Anterior cingulate cortex (tissue), 58 donors: ENCODE measurements around the gene AFG3L2.
A peak's percentile ranks its signal among the peaks of the same experiment; 100 is the strongest.
"Not testable (repeated sequence)": the region's sequence is repeated elsewhere in the genome, so short reads cannot be mapped to it uniquely, and the experiment has no call there.

Source experiments
- DNase-seq, 58 donors: peaks; one replicate each; lab custom pipeline; 2025; lab: John Stamatoyannopoulos, UW

The AFG3L2 gene

DNA sequence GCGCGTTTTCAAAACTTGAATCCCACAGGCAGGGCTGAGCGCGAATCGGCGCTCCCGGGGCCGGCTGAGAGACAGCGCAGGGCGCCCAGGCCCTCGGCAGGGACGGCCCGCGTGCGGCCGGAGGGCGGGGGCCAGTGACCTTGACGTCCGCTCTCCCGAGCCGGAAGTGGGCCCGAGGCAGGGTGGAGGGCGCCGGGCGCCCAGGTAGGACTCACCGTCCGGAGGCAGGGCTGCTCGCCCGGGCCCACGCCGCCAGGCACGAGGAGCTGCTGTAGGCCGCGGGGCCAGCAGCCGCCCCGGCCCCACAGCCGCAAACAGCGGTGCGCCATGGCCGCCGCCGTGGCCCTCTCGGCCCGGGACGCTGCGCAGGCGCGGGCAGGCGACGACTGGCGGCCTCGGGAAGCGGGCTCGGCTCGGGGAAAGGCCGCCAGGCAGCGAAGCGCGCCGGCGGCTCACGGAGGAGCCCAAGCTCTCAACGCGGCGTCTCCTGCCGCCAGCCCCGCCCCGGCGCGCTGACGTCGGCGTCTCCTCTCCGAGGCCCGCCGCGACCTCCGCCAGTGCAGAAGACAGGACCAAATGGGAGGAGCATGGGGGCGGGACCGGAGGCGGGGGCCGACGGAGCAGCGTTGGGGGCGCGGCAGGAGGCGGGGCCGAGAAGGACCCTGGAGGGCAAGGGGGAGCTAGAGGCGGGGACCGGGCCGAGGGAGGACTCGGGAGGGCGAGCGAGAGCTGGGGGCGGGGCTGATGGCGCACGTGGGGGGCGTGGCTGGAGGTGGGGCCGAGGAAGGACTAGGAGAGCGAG is at the start of gene AFG3L2:
TSS of gene AFG3L2 (minus strand) at position 474 of the 802 bp plus-strand sequence. CDS start at position 329, 145 bp downstream.
- DNase-seq = peak; percentile 50 to 100 (median 99)

GRCh38 chr18:12424252-12424651 is 47.2 kb upstream of the AFG3L2 start:
- DNase-seq = no peak

GRCh38 chr18:12423820-12424219 is 46.8 kb upstream of the AFG3L2 start:
- no peak for DNase-seq

- DNase-seq = no peak
Measured at GRCh38 chr18:12423393-12423792, 46.4 kb upstream of the AFG3L2 start.

DNA sequence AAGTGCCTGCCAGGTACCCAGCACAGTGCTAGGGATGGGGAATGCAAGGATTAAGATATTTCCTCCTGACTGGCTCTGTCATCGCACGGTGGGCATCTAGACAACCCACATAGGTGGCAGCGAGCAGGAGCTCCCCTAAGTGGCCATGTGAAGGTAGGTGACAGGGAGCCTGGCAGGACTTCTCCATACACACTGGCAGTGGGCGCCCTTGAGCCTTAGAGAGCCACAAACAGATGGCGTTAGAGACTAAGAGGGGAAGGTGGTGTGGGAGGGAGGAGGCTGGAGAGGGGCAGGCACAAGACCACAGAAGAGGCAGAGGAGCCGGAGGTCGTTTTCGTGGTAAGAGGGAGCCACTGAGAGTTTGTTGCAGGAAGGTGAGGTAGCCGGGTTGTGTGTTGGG is 45.9 kb upstream of the AFG3L2 start:
- DNase-seq = no peak

GRCh38 chr18:12421732-12422131 is 44.7 kb upstream of the AFG3L2 start:
- DNase-seq = no peak

DNA sequence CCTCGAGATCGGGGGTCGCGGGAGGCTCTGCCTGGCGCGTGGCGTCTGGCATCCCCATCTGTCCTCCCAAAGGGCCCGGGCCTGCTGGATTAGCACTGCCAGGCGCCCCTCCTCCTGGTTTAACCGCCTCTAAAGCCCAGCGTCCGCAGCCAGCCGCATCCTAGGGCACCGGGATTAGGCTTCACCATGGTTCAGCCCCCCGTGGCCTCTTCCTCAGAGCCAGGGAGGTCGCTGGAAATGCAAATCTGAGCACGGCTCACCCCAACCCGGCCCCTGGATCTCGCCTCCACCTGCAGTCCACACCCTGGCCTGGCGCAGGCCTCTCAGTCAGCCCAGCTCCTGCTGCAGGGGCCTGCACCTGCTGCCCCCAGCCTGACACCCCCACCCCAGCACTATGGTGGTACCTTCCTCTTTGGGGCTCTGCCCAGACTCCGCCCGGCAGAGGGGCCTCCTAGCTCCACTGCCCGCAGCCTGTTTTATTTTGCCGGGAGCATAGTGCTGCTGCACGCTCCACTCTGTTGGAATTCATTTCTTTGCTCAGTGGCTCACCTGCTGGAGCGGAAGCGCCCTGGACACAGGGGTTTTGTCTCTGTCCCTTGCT is 43.9 kb upstream of the AFG3L2 start:
- peak in 43 of 58 donors; percentile 8 to 66 (median 37) for DNase-seq

GRCh38 chr18:12417687-12418086 is 40.7 kb upstream of the AFG3L2 start:
- no peak for DNase-seq

GRCh38 chr18:12416098-12416729 is 39.2 kb upstream of the AFG3L2 start:
- no peak for DNase-seq

- no peak for DNase-seq
Measured at GRCh38 chr18:12411456-12411855, 34.4 kb upstream of the AFG3L2 start.

- DNase-seq = not testable (repeated sequence)
Measured at GRCh38 chr18:12410747-12411146, 33.7 kb upstream of the AFG3L2 start.

- DNase-seq = no peak
Measured at GRCh38 chr18:12410081-12410481, 33.1 kb upstream of the AFG3L2 start.

- no peak for DNase-seq
Measured at GRCh38 chr18:12409469-12409868, 32.4 kb upstream of the AFG3L2 start.

DNA sequence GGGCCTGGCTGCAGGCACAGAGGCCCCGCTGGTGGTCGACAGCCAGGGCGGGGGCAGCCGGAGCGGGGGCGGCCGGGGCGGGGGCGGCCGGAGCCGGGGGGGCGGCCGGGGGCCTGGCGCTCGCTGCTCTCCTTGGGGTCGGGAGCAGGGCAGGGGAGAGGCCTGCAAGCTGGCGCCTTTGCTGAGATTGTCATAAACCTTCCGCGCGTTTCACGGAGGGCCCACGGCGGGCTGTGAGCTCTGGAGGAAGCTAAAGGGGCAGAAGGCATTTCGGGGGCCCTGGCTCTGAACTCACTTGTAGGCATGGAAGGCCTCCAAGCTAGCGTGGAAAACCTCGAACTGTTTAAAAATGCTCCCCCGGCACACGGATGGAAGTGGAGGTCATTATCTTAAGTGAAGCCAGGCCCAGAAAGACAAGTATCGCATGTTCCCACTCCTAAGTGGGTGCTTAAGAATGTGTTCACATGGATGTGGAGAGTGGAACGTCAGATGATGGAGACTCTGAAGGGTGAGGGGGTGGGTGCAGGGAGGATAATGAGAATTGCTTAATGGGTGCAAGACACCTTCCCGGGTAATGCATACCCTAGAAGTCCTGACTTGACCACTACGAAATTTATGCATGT is 31.3 kb upstream of the AFG3L2 start:
- peak in 14 of 58 donors; percentile 17 to 66 (median 54) for DNase-seq

- DNase-seq = no peak
Measured at GRCh38 chr18:12406371-12407111, 29.5 kb upstream of the AFG3L2 start.

DNA sequence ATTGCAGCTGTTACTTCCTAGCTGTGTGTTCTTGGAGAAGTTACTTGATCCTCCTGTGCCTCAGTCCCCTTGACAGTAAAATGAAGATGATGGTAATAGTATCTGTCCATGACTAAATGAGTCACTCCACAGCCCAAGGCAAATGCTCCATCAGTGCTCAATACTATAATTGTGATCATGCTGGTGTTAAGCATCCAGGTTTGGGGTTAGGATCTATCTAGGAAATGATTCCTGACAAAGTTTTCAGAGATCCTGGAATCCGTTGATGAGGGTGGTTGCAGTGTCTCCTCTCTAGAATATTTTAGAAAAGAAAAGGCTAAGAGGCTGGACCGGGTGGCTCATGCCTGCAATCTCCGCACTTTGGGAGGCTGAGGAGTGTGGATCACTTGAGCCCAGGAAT is 28.0 kb upstream of the AFG3L2 start:
- no peak for DNase-seq

DNA sequence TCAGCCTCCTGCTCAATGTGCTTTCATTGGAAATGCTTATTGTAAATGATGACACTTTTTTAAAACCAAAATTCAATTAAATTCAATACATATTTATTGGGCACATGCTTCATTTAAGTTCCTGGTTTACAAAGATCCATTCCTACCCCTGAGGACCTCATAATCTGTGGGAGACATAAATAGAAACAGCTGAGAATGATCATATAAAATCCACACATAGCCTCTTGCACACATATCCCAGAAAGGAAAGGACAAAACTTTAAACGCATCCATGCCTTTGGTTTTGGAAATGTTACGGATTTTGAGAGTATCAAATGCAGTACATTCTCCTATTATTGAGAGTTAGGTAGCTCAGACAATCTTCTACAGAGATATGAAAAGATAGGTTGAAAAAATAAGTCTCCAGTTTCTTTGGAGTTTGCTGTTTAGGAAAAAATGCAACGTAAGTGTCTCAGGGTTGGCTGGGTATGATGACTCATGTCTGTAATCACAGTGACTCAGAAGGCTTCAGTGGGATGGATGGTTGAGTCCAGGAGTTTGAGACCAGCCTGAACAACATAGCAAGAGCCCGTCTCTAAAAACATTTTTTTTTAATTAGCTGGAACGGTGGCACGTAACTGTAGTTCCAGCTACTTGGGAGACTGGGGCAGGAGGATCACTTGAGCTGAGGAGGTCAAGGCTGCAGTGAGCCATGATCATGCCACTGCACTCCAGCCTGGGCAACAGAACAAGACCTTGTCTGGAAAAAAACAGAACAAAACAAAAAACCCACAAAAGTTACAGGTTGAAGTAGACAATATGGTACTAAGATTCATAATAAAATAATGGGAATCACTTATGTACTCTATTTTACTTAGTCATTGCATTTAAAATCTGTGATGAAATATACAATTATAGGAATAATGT is 26.8 kb upstream of the AFG3L2 start:
- no peak for DNase-seq

DNA sequence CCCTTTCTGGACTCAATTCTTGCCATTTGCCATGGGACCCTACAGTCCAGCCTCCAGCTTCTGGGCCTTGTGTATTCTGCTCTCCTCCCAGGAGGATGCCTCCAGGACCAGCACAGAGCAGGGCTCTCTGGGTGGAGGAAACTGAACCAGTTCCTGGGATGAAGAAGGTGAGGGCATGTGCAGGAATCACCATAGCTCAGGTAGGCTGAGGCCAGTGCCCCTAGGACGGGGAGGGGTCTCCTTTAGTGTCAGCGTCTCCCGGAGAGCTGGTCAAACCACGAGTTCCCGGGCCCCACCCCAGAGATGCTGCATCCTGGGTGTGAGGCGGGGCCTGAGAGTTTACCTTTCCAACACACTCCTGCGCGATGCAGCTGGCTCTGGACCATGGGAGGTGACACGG is 24.9 kb upstream of the AFG3L2 start:
- no peak for DNase-seq

- no peak for DNase-seq
Measured at GRCh38 chr18:12399231-12399630, 22.2 kb upstream of the AFG3L2 start.
